RCC 7860 (cell line): ENCODE results near the gene SMURF2.
"Not testable (repeated sequence)": the region's sequence is repeated elsewhere in the genome, so short reads cannot be mapped to it uniquely, and the experiment has no call there.

Experiments used
- DNase-seq: peaks from one replicate; pipeline ENCODE4 v3.0.0-alpha.2; 2015; ENCODE audit warnings: low spot score
- FAIRE-seq: peaks from 2 replicates; lab custom pipeline; 2012; peaks lifted over from hg19 to GRCh38; lab: Jason Lieb, UNC

The SMURF2 gene

GRCh38 chr17:64667807-64668721 is 6.0 kb upstream of the SMURF2 start:
- DNase-seq, result not testable (repeated sequence)
- FAIRE-seq, result peak; percentile 26

DNA sequence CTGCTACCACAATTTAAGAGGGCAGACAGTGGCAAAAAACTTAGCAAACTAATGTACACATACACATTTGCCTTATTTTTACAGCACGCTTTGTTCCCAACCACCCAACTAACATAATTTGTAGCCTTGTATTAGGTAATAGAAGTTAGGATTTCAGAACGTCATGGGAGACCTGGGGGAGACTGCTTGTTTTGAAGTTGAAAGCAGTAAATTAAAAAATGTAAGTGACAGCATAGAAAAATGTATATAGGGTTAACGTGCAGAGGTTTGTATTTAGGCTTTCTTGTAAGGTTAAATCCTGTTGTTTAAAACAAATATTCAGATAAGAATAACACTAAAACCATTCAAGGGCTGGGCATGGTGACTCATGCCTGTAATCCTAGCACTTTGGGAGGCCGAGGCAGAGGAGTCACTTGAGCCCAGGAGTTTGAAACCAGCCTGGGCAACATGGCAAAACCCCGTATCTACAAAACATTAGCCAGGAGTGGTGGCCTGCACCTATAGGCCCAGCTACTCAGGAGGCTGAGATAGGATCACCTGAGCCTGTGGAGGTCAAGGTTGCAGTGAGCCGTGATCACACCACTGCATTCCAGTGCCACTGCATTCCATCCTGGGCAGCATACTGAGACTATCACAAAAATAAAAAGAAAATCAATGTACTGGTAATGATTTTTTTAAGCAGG is 2.3 kb upstream of the SMURF2 start:
- not testable (repeated sequence) for FAIRE-seq
- DNase-seq, result peak; percentile 42

GRCh38 chr17:64663836-64664235 is 1.7 kb upstream of the SMURF2 start:
- FAIRE-seq, DNase-seq: not testable (repeated sequence)

DNA sequence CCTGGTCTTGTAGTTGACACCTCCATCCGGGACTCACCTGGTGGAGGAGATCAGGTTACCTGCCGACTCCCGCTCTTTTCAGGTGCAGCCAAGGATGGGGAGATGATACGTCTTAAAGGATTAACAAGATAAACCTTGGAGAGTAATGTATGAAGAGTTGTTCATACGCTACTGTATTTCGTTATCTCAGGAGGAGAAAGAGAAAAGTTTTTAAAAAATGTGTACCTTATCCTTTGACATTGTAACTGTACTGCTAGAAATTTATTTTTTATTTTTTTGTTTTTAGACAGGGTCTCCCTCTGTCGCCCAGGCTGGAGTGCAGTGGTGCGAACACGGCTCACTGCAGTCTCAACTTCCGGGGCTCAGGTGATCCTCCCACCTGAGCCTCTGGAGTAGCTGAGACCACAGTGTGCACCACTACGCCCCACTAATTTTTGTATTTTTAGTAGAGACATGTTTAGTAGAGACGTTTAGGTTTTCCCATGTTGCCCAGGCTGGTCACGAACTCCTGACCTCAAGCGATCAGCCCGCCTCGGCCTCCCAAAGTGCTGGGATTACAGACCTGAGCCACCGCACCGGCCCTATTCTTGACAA is 764 bp upstream of the SMURF2 start:
- FAIRE-seq (no peak), DNase-seq (no peak)

- DNase-seq, result no peak
- FAIRE-seq, result no peak
Observed at GRCh38 chr17:64661726-64661975, 456 bp downstream of the SMURF2 start.

- not testable (repeated sequence) for FAIRE-seq, DNase-seq
Observed at GRCh38 chr17:64660978-64661725, 955 bp downstream of the SMURF2 start.

DNA sequence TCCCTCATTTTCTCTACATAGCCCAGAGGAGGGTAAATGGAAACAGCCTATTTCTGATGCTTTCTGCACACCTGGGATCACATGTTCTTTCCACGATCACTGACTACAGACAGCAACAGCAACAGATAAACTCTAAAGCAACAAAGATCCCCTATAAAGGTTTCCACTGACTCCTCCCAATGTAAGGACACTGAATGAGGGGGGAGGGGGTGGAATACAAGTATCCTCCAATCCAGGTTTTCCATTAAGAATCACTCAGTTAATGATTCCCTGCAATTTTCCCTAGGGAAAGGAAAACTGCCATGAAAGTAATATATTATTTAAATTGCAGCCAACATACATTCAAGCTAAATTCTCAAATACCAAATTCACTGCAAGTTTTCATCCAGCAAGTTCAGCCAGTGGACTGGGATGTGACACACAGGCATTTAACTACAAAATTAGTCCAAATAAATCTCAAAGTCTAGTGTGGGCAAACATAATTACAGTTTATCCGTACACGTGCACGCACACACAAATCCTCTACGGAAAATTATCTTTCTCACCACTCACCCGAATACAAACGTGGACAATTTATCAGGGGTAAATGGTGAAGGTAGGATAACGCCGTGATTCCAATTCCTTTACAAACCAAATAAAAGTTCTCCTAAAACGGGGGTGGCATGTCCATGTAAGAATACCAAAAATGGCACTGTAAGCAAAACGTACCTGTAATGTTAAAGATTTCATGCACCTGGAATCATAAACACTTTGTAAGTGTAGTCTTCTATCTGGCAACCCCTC is 1.7 kb downstream of the SMURF2 start:
- DNase-seq, result peak; percentile 39
- FAIRE-seq, result peak; percentile 75

DNA sequence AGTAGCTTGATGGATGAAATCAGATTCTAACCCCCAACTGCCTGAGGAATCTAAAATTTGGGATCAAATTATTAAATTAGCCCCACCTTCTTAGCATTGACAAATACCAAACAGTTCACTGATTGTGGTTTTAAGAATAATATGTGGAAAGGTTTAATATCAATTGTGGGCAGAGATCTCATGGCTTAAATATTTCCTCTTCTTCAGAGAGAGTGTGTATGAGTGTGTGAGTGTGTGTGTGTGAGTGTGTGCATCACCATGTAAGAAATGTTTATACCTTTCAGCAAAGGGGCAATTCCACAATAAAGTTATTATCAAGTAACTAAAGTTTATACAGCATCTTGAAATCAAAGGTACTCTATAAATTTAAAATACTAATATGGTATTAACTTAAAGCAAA is 3.2 kb downstream of the SMURF2 start:
- FAIRE-seq (no peak), DNase-seq (peak; percentile 39)

- DNase-seq, result no peak
- FAIRE-seq, result no peak
Observed at GRCh38 chr17:64657610-64658125, 4.4 kb downstream of the SMURF2 start.

DNA sequence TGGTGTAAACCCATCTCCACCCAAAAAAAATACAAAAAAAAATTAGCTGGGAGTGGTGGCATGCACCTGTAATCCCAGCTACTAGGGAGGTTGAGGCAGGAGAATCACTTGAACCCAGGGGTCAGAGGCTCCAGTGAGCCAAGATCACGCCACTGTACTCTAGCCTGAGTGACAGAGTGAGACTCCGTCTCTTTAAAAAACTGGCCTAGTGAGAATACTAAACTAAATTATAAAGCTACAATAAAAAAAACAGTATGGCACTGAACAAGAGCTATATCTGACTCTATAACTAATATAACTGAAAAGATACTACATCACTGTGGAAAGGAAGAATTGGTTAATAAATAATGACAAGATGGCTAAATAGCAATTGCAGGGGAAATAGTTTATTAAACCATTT is 6.4 kb downstream of the SMURF2 start:
- DNase-seq (no peak), FAIRE-seq (no peak)

- FAIRE-seq (no peak), DNase-seq (no peak)
Observed at GRCh38 chr17:64653985-64654355, 8.1 kb downstream of the SMURF2 start.

- DNase-seq, result no peak
- FAIRE-seq, result no peak
Observed at GRCh38 chr17:64653325-64653984, 8.7 kb downstream of the SMURF2 start.

GRCh38 chr17:64651889-64652288 is 10.2 kb downstream of the SMURF2 start:
- no peak for DNase-seq
- no peak for FAIRE-seq

DNA sequence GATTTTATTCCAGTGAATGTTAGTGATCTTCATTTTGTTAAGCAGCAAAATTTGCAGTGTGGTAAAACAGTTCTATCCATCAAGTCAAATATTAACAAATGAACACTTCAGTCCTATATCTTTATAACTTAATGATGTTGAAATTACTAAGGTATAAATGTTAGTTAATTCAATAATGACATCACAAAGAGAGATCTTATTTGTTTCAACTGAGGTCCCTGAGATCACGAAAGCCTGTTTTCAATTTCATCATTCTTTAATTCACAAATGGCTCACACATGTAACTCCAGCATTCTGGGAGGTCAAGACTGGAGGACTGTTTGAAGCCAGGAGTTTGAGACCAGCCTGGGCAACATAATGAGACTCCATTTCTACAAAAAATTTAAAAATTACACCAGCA is 13.9 kb downstream of the SMURF2 start:
- no peak for DNase-seq
- no peak for FAIRE-seq

DNA sequence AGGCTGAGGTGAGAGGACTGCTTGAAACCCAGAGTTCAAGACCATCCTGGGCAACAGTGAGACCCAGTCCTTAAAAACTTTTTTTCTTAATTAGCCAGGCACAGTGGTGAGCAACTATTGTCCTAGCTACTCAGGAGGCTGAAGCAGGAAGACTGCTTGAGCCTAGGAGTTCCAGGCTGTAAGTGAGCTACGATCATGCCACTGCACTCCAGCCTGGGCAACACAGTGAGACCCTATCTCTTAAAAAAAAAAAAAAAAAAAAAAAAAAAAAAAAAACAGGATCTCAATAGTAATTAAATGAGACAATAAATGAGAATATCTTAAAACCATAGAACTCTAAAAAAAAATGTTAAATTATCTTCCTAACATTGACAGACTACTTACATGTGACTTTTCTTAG is 14.3 kb downstream of the SMURF2 start:
- FAIRE-seq (no peak), DNase-seq (no peak)

DNA sequence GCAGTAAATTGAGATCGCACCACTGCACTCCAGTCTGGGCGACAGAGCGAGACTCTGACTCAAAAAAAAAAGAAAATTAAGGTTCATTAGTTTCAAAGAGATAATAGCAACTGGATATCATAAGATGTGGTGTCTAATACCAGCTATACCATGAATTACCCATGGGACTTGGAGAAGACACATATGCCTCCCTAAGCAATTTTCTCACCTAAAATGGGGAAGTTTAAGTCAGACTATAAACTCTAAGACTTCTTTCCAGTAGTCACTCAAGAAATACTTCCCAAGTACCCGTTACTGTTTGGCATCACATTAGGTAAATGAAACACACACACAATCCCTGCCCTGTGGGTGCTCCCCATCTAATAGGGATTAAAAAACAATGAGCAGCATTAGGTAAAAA is 22.6 kb downstream of the SMURF2 start:
- FAIRE-seq, result no peak
- no peak for DNase-seq

DNA sequence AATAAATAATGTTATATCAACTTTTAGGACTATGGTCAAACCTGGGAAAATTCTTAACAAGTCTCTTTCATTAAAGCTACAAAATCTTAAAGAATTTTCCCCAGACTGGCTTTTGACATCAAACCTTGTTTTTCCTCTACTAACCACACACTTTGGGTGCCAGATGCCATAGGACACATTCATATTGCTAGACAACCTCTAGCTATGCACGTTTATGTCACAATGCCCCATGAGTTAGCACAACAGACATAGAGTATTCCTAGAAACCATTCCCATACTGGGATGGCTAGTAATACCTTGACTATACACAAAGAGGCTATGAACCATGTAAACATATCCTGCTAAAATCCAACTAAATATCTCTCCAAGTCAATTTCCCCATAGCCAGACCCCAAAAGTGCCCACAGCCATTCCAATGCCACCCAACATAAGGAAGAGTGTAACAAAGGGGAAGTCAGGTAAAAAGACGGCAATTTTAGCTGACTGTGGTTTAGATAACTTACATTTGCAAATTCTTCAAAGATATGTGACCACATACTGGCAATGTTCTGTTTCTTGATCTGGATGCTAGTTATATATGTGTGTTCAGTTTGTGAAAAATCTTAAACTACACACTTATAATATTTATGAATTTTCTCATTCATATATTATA is 23.4 kb downstream of the SMURF2 start:
- DNase-seq (no peak), FAIRE-seq (no peak)

- DNase-seq (peak; percentile 35), FAIRE-seq (peak; percentile 64)
Observed at GRCh38 chr17:64635647-64636305, 26.3 kb downstream of the SMURF2 start.

GRCh38 chr17:64634218-64634617 is 27.9 kb downstream of the SMURF2 start:
- DNase-seq, result no peak
- no peak for FAIRE-seq
